GM19238 (cell line): ENCODE results near the gene BIRC2.

Experiments
- DNase-seq: peaks from one replicate; pipeline ENCODE4 v3.0.0; 2011; ENCODE audit warnings: low spot score; ENCODE audit not compliant: insufficient read length

The BIRC2 gene

GRCh38 chr11:102399189-102399588 is 52.2 kb downstream of the BIRC2 start:
- DNase-seq: no peak

- no peak for DNase-seq
Observed at GRCh38 chr11:102400603-102401002, 53.6 kb downstream of the BIRC2 start.

- no peak for DNase-seq
Observed at GRCh38 chr11:102401905-102402304, 54.9 kb downstream of the BIRC2 start.

GRCh38 chr11:102402548-102402947 is 55.5 kb downstream of the BIRC2 start:
- DNase-seq: no peak

GRCh38 chr11:102405501-102405900 is 58.5 kb downstream of the BIRC2 start:
- DNase-seq: no peak

GRCh38 chr11:102406099-102406498 is 59.1 kb downstream of the BIRC2 start:
- DNase-seq: no peak

- DNase-seq: no peak
Observed at GRCh38 chr11:102407901-102408300, 60.9 kb downstream of the BIRC2 start.

- no peak for DNase-seq
Observed at GRCh38 chr11:102408339-102408738, 61.3 kb downstream of the BIRC2 start.

GRCh38 chr11:102410382-102410784 is 63.4 kb downstream of the BIRC2 start:
- no peak for DNase-seq

GRCh38 chr11:102411142-102411541 is 64.1 kb downstream of the BIRC2 start:
- no peak for DNase-seq

GRCh38 chr11:102413497-102413896 is 66.5 kb downstream of the BIRC2 start:
- DNase-seq: no peak

GRCh38 chr11:102414559-102414958 is 67.5 kb downstream of the BIRC2 start:
- DNase-seq: no peak

- DNase-seq: no peak
Observed at GRCh38 chr11:102415304-102415916, 68.4 kb downstream of the BIRC2 start.

GRCh38 chr11:102416976-102417375 is 70.0 kb downstream of the BIRC2 start:
- no peak for DNase-seq

- no peak for DNase-seq
Observed at GRCh38 chr11:102419181-102419580, 72.2 kb downstream of the BIRC2 start.

GRCh38 chr11:102420547-102420946 is 73.5 kb downstream of the BIRC2 start:
- DNase-seq: no peak

- DNase-seq: no peak
Observed at GRCh38 chr11:102421261-102421660, 74.2 kb downstream of the BIRC2 start.

- no peak for DNase-seq
Observed at GRCh38 chr11:102422817-102423712, 76.1 kb downstream of the BIRC2 start.

GRCh38 chr11:102423936-102424335 is 76.9 kb downstream of the BIRC2 start:
- DNase-seq: no peak

GRCh38 chr11:102426000-102426399 is 79.0 kb downstream of the BIRC2 start:
- no peak for DNase-seq

- DNase-seq: no peak
Observed at GRCh38 chr11:102426570-102426969, 79.6 kb downstream of the BIRC2 start.

GRCh38 chr11:102427068-102427467 is 80.1 kb downstream of the BIRC2 start:
- DNase-seq: no peak
